Type B pancreatic cell (in vitro differentiated cells): Measurements from ENCODE around the gene AGFG1. TPM values are rescaled to one million over a fixed set of nuclear protein-coding genes. Genes with fewer than 3 reads are reported as not detected.

Source experiments
- DNase-seq: peaks from one replicate; pipeline ENCODE4 v3.0.0; 2021; ENCODE audit warnings: mixed read lengths; ENCODE audit not compliant: unreplicated experiment; ENCODE audit errors: extremely low spot score
- H3K27ac Mint-ChIP-seq: 2 replicates; pipeline ENCODE4 v1.8.0; 2021; ENCODE audit warnings: mild to moderate bottlenecking, mixed read lengths
- H3K27me3 Mint-ChIP-seq: 2 replicates; pipeline ENCODE4 v1.8.0; 2021; ENCODE audit warnings: mixed read lengths
- H3K36me3 Mint-ChIP-seq: 2 replicates; pipeline ENCODE4 v1.8.0; 2021; ENCODE audit warnings: mixed read lengths
- H3K4me1 Mint-ChIP-seq: one replicate; pipeline ENCODE4 v1.8.0; 2021; ENCODE audit warnings: mixed read lengths; ENCODE audit not compliant: unreplicated experiment
- H3K4me3 Mint-ChIP-seq: 2 replicates; pipeline ENCODE4 v1.8.0; 2021; ENCODE audit warnings: mild to moderate bottlenecking, mixed read lengths
- H3K9me3 Mint-ChIP-seq: 2 replicates; pipeline ENCODE4 v1.8.0; 2021; ENCODE audit warnings: mixed read lengths
- CTCF ChIP-seq: fragments of 200-600 bp; sonication (generic); conservative IDR thresholded peaks from 2 replicates; pipeline ENCODE4 v1.5.0; 2021; ENCODE audit warnings: antibody characterized with exemption, mild to moderate bottlenecking
- long read RNA-seq: library from polyadenylated mRNA; unstranded; transcript quantifications from one replicate; pipeline ENCODE4 v2.0.0, GENCODE V29; 2020
- total RNA-seq: library from RNA; stranded (reverse); gene quantifications from 2 replicates; pipeline ENCODE4 v1.2.1, GENCODE V29; 2021; ENCODE audit warnings: low replicate concordance

The AGFG1 gene
- 63.2 and 75.6 TPM in 2 replicates for total RNA-seq
- long read RNA-seq, full-length matches to known transcripts, result 2 of 37 reads
- long read RNA-seq, partial matches to known transcripts, result 29 of 37 reads
- long read RNA-seq, other reads (novel, unspliced or antisense), result 6 of 37 reads

GRCh38 chr2:227471924-227472264 lies at the start of gene AGFG1:
Gene AGFG1 (plus strand): TSS chr2:227472156. CDS start chr2:227472422, 266 bp downstream.
- peaks cover 21% of the 10 kb centered on the region for H3K4me1 Mint-ChIP-seq
- H3K9me3 Mint-ChIP-seq, result no peaks in the 10 kb centered on the region
- H3K4me3 Mint-ChIP-seq, result peak within 1 kb of the TSS; percentile 91
- TF ChIP-seq CTCF, result peak; percentile 100
- peak; percentile 92 for DNase-seq
- peak within 1 kb of the TSS; percentile 83 for H3K27ac Mint-ChIP-seq
- no peaks in the 10 kb centered on the region for H3K36me3 Mint-ChIP-seq
- H3K27me3 Mint-ChIP-seq, result no peaks in the 10 kb centered on the region

- Mint-ChIP-seq H3K9me3 (no peaks in the 10 kb centered on the region), H3K27ac (no peak overlapping the region), H3K36me3 (no peaks in the 10 kb centered on the region), H3K4me1 (no peaks in the 10 kb centered on the region), H3K27me3 (no peaks in the 10 kb centered on the region), H3K4me3 (no peak overlapping the region)
- TF ChIP-seq CTCF, result no peak
- no peak for DNase-seq
These were observed 48.1 kb upstream of the AGFG1 start for GRCh38 chr2:227423656-227424499.

GRCh38 chr2:227428731-227429285 lies 43.1 kb upstream of the AGFG1 start:
- no peak for DNase-seq
- Mint-ChIP-seq H3K4me1 (no peaks in the 10 kb centered on the region), H3K4me3 (no peak overlapping the region), H3K27ac (no peak overlapping the region), H3K36me3 (peaks cover 4% of the 10 kb centered on the region), H3K27me3 (no peaks in the 10 kb centered on the region), H3K9me3 (peaks cover 7% of the 10 kb centered on the region)
- TF ChIP-seq CTCF, result no peak

- Mint-ChIP-seq H3K9me3 (peaks cover 7% of the 10 kb centered on the region), H3K27me3 (no peaks in the 10 kb centered on the region), H3K4me1 (no peaks in the 10 kb centered on the region), H3K36me3 (peaks cover 4% of the 10 kb centered on the region), H3K27ac (no peak overlapping the region), H3K4me3 (no peak overlapping the region)
- TF ChIP-seq CTCF, result no peak
- DNase-seq, result no peak
These were observed 41.3 kb upstream of the AGFG1 start for GRCh38 chr2:227430639-227431038.

GRCh38 chr2:227433171-227433570 lies 38.8 kb upstream of the AGFG1 start:
- no peak overlapping the region for H3K27ac Mint-ChIP-seq
- peaks cover 4% of the 10 kb centered on the region for H3K36me3 Mint-ChIP-seq
- no peaks in the 10 kb centered on the region for H3K4me1 Mint-ChIP-seq
- no peak for TF ChIP-seq CTCF
- no peaks in the 10 kb centered on the region for H3K27me3 Mint-ChIP-seq
- H3K4me3 Mint-ChIP-seq, result no peak overlapping the region
- H3K9me3 Mint-ChIP-seq, result peaks cover 7% of the 10 kb centered on the region
- no peak for DNase-seq
